HCEC 1CT (cell line): ENCODE measurements around the gene PRSS33.
A peak's percentile ranks its signal among the peaks of the same experiment; 100 is the strongest.

Experiments used
- DNase-seq: peaks from one replicate; pipeline ENCODE4 v3.0.0-alpha.2; 2017

The PRSS33 gene

GRCh38 chr16:2787406-2787805 is at the start of gene PRSS33:
Gene PRSS33, minus strand, starts transcription at chr16:2787560. Its CDS starts 1,013 bp downstream, at chr16:2786547.
- no peak for DNase-seq

DNA sequence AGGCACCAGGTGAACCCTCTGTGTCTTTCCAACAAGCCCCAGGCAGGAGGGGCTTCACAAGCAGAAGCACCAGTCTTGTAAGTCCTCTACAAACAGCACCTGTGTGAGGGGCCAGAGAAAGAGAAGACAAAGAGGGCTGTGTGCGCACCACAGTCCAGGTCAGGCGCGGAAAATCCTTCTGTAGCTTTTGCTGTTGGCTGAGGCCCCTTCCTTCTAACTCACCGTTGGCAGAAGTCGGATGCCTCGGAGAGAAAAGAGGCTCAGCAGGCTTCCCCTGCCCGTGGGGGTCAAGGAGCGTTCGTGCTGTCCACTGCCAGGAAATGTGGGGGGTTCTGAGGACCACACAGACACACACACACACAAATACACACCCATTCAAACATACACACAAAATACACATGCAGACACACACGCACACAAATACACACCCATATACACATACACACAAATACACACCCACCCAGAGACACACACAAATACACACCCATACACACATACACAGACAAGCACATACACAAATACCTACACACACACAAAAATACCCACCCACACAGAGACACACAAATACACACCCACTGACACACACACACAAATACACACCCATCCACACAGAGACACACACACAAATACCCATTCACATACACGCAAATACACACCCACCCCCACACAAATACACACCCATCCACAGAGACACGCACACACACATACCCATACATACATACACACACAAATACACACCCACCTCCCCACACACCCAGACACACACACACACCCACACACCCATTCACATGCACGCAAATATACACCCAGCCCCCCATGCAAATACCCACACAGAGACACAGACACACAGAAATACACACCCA is 49.5 kb upstream of the PRSS33 start:
- DNase-seq, result no peak

- DNase-seq, result peak; percentile 89
Measured at GRCh38 chr16:2835638-2836493, 48.5 kb upstream of the PRSS33 start.

DNA sequence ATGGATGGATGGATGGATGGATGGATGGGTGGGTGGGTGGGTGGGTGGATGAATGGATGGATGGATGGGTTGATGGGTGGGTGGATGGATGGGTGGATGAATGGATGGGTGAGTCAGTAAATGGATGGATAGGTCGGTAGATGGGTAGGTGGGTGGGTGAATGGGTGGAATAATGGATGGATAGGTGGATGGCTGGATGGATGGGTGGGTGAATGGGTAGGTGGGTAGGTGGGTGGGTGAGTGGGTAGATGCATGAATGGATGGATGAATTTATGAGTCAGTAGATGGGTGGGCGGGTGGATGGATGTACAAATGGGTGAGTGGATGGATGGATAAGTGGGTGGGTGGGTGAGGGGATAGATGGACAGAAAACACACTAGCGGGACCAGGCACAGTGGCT is 47.6 kb upstream of the PRSS33 start:
- no peak for DNase-seq

- DNase-seq, result no peak
Measured at GRCh38 chr16:2833776-2834175, 46.4 kb upstream of the PRSS33 start.

- no peak for DNase-seq
Measured at GRCh38 chr16:2831203-2831602, 43.8 kb upstream of the PRSS33 start.

DNA sequence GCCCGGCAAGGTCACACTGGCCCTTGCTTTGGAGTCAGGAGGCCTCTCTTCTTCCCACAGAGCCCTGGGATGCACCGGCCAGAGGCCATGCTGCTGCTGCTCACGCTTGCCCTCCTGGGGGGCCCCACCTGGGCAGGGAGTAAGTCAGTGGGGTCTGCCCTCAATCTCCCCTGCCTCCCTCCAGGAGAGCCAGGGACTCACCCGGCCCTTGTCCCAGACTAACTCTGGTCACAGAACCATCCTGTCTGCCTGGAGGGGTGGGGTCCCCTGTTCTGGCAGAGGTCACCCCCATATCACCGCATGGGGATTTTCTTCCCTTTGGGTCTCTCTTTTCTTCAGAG is 43.0 kb upstream of the PRSS33 start:
- no peak for DNase-seq

DNA sequence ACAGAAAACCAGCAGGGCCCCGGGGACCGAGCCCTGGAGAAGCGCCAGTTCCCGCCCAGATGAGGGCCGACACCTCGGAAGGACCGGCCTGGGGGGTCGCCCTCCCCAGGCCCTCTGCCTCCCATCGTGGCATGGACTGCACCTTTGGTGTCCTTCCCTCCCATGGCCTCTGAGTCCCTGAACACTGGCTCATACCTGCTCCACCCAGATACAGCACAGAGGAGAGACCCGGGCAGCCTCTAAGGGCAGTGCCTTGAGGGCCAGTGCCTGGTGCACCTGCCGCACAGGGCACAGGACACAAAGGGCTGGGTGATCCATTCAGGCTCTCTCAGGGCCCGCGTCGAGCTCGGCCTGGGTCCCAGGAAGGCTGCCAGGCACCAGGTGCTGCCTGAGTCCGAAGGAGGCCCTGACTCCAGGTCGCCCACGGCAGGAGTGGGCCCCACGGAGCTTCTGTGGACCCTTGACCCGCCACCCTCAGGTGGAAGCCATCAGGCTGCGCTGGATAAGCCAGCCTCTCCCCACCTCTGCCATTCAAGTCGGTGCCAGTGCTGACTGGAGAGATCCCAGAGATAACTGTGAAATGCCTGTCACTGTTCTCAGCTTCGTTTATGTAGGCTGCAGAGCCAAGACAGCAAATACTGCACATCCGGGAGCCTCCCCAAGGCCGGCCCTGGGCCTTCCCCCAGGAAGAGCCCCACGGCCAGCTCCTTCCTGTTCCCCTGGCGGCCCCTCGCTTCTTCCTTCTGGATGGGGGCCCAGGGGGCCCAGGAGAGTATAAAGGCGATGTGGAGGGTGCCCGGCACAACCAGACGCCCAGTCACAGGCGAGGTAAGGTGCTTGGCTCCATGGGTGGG is 42.4 kb upstream of the PRSS33 start, which contains the start of gene ZG16B:
Gene ZG16B (plus strand): TSS at position 803 of the 854 bp plus-strand sequence. CDS start 139 bp downstream, outside the sequence.
- no peak for DNase-seq

- no peak for DNase-seq
Measured at GRCh38 chr16:2828876-2829430, 41.6 kb upstream of the PRSS33 start.

DNA sequence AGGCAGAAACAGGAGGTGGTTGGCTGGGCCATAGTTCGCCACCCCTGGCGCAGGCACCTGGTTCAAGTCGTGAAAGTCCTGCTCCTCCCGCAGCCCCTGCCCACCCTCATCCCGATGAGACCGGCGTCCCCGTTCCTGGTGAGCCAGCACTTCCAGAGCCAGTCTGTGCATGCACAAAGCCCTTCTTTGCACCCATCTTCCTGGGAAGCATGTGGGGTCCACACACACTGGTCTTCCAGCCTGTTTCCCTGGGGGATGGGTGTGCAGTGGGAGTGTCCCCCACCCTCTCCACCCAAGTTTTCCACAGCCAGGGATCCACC is 41.1 kb upstream of the PRSS33 start:
- DNase-seq, result no peak

GRCh38 chr16:2827831-2828520 is 40.6 kb upstream of the PRSS33 start:
- DNase-seq, result no peak

GRCh38 chr16:2827374-2827791 is 40.0 kb upstream of the PRSS33 start:
- DNase-seq, result no peak

- DNase-seq, result no peak
Measured at GRCh38 chr16:2826591-2827373, 39.4 kb upstream of the PRSS33 start.

GRCh38 chr16:2825906-2826305 is 38.5 kb upstream of the PRSS33 start:
- DNase-seq, result no peak

- no peak for DNase-seq
Measured at GRCh38 chr16:2825049-2825742, 37.8 kb upstream of the PRSS33 start.

DNA sequence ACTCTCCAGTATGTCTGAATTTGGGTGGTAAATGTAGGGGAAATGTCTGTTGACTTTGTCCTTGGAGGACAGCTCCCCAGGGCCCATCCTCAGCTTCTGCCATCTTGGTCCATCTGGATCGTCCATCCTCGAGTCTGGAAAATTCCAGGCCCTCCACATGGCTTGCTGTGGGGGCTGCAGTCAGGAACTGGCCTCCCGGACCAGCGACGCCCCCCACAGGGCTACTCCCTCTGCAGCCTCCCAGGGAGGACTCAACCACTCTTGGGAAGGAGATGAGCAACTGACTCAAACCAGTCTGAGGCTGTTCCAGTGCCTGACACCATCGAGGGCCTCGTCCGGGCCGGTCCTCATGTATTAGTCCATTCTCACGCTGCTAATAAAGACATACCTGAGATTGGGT is 37.3 kb upstream of the PRSS33 start:
- DNase-seq, result no peak

DNA sequence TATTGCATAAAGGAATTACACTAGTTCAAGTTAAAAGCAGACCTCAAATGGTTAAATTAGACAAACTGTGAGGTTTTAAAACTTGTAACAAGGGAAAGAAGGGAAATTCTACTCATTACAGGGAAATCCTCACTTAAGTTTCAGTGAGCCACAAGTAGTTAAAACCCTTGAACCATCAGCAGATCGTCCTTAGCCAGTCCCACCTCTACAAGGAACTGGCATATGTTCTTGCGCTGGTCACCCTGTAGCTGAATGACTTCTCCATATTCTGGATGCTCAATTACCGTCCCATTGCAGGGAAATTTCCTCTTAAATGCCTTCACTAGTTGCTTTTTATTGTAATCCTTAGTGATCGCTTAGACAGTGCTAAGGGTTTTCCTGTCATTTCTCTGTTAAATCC is 35.1 kb upstream of the PRSS33 start:
- no peak for DNase-seq

DNA sequence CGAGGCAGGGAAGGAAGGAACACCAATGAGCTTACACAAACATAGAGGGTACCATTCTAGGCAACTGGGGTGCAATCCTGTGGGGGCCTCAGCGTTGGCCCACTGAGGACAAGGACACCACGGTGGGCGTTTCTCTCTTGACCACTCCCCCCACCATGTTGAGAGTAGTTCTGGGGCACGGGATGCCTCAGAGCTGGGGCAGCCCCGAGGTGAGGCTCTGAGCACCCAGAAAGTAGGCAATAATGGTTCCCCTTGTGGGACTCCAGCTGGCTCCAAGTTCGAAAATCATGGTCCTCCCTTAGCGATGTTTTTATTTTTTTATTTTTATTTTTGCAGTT is 34.8 kb upstream of the PRSS33 start:
- no peak for DNase-seq

GRCh38 chr16:2821487-2822157 is 34.3 kb upstream of the PRSS33 start:
- no peak for DNase-seq

- no peak for DNase-seq
Measured at GRCh38 chr16:2820836-2821486, 33.6 kb upstream of the PRSS33 start.
